Gastroesophageal sphincter (tissue), 4 donors: Measurements from ENCODE around the gene MAGEF1. TPM values are rescaled to one million over a fixed set of nuclear protein-coding genes. Genes with fewer than 3 reads are reported as not detected.

Experiments used
- ATAC-seq: fragments of 150-250 bp; one replicate; pipeline ENCODE4 v1.9.1; 2016; ENCODE audit warnings: mild to moderate bottlenecking, moderate library complexity
- H3K27ac ChIP-seq, 4 donors: fragments of 200-600 bp; sonication (generic) in 3 of 4; 1 replicate in 3 of 4; 2 replicates in 1 of 4; pipeline ENCODE4 v1.5.1; 2016 to 2019
- H3K27me3 ChIP-seq: fragments of 200-600 bp; sonication (generic); one replicate; pipeline ENCODE4 v1.5.1; 2019
- H3K36me3 ChIP-seq, 2 donors: fragments of 200-600 bp; sonication (generic); one replicate each; pipeline ENCODE4 v1.5.1; 2019; ENCODE audit warnings: control low read depth in 1 of 2
- H3K4me1 ChIP-seq, 3 donors: fragments of 200-600 bp; sonication (generic); 1 replicate in 2 of 3; 2 replicates in 1 of 3; pipeline ENCODE4 v1.5.1; 2016 to 2019; ENCODE audit warnings: control low read depth in 2 of 3
- H3K4me3 ChIP-seq, 2 donors: fragments of 200-600 bp; sonication (generic); one replicate each; pipeline ENCODE4 v1.5.1; 2019; ENCODE audit warnings: mild to moderate bottlenecking in 1 of 2, moderate library complexity in 1 of 2
- H3K9me3 ChIP-seq, 3 donors: fragments of 200-600 bp; sonication (generic); one replicate each; pipeline ENCODE4 v1.5.1; 2017 to 2019; ENCODE audit warnings: control low read depth in 2 of 3
- CTCF ChIP-seq, 4 experiments: fragments of 200-600 bp in 2 of 4; fragments of 450-650 bp in 2 of 4; sonication (generic) in 1 of 4; IDR thresholded peaks; one replicate each; pipeline ENCODE4 v1.5.1; 2017 to 2019; ENCODE audit warnings: antibody characterized with exemption in 4 of 4, mild to moderate bottlenecking in 2 of 4, moderate library complexity in 2 of 4
- EP300 ChIP-seq: sonication (generic); formaldehyde crosslinking; IDR thresholded peaks from one replicate; pipeline ENCODE4 v1.6.1; 2017; ENCODE audit warnings: antibody characterized with exemption, mild to moderate bottlenecking
- POLR2A ChIP-seq, 2 donors: fragments of 450-650 bp; IDR thresholded peaks; one replicate each; pipeline ENCODE4 v1.6.1; 2017; ENCODE audit warnings: antibody characterized with exemption in 2 of 2, mild to moderate bottlenecking in 2 of 2, moderate library complexity in 1 of 2
- POLR2AphosphoS5 ChIP-seq: sonication (generic); formaldehyde crosslinking; IDR thresholded peaks from one replicate; pipeline ENCODE4 v1.6.1; 2017; ENCODE audit warnings: antibody characterized with exemption
- WGBS, 2 donors: methylation state at CpG; one replicate each; pipeline ENCODE4 v1.1.5; 2018; ENCODE audit warnings: low coverage in 1 of 2; 5-methylcytosine and 5-hydroxymethylcytosine counted together
- total RNA-seq, 4 donors: library from RNA; depleted of rRNA; stranded (reverse); fragments of >200 nt; gene quantifications; one replicate each; pipeline ENCODE4 v1.1.0, GENCODE V29; 2016

The MAGEF1 gene
- total RNA-seq, 4 donors from 2014 or later = 36.9 to 47.8 (median 41.9) TPM

- no peak overlapping the region for H3K27ac ChIP-seq
- ATAC-seq = no peak
- TF ChIP-seq EP300 = no peak
- no peak for TF ChIP-seq CTCF (IDR thresholded peaks at IDR 0.05)
- no peak for TF ChIP-seq POLR2AphosphoS5
- no peak for TF ChIP-seq POLR2A (IDR thresholded peaks at IDR 0.05)
- no peak overlapping the region for H3K4me3 ChIP-seq
- no peaks in the 10 kb centered on the region for H3K9me3 ChIP-seq
- 92% methylated on average over 10 of the region's 16 CpGs; no CpG with 5 or more reads in 1 of the 2 donors for WGBS, 2 donors
- no peaks in the 10 kb centered on the region for H3K36me3 ChIP-seq
- no peaks in the 10 kb centered on the region for H3K27me3 ChIP-seq
- H3K4me1 ChIP-seq = peaks cover 0 to 72% (median 14%) of the 10 kb centered on the region in 3 donors
These were observed 21.5 kb downstream of the MAGEF1 start for GRCh38 chr3:184690192-184690883.

- 62 to 75% methylated on average over 2 to 6 of the region's 7 CpGs for WGBS, 2 donors
- Histone ChIP-seq H3K4me1 (peaks cover 0 to 64% (median 14%) of the 10 kb centered on the region in 3 donors), H3K4me3 (no peak overlapping the region), H3K27ac (peak overlapping the region in 3 of 4 donors; percentile 14 to 58 (median 54)), H3K36me3 (no peaks in the 10 kb centered on the region), H3K9me3 (no peaks in the 10 kb centered on the region), H3K27me3 (no peaks in the 10 kb centered on the region)
- TF ChIP-seq POLR2A (IDR thresholded peaks at IDR 0.05) (no peak), POLR2AphosphoS5 (no peak), EP300 (no peak), CTCF (IDR thresholded peaks at IDR 0.05) (no peak)
- ATAC-seq = no peak
These were observed 23.0 kb downstream of the MAGEF1 start for GRCh38 chr3:184688882-184689271.

GRCh38 chr3:184688251-184688881, 23.5 kb downstream of the MAGEF1 start:
- no peak overlapping the region for H3K4me3 ChIP-seq
- H3K9me3 ChIP-seq = no peaks in the 10 kb centered on the region
- TF ChIP-seq CTCF (IDR thresholded peaks at IDR 0.05) (no peak), POLR2AphosphoS5 (peak; percentile 21), POLR2A (IDR thresholded peaks at IDR 0.05) (no peak), EP300 (no peak)
- peaks cover 0 to 59% (median 14%) of the 10 kb centered on the region in 3 donors for H3K4me1 ChIP-seq
- H3K27me3 ChIP-seq = no peaks in the 10 kb centered on the region
- peak overlapping the region in 3 of 4 donors; percentile 42 to 58 (median 54) for H3K27ac ChIP-seq
- H3K36me3 ChIP-seq = no peaks in the 10 kb centered on the region
- 47% methylated on average over 4 of the region's 5 CpGs; no CpG with 5 or more reads in 1 of the 2 donors for WGBS, 2 donors
- peak; percentile 61 for ATAC-seq

- H3K27me3 ChIP-seq = no peaks in the 10 kb centered on the region
- H3K36me3 ChIP-seq = no peaks in the 10 kb centered on the region
- WGBS, 2 donors = 79% methylated on average over 5 of the region's 17 CpGs; no CpG with 5 or more reads in 1 of the 2 donors
- no peak for ATAC-seq
- H3K9me3 ChIP-seq = no peaks in the 10 kb centered on the region
- no peak overlapping the region for H3K4me3 ChIP-seq
- H3K4me1 ChIP-seq = peaks cover 0 to 51% (median 14%) of the 10 kb centered on the region in 3 donors
- peak overlapping the region in 3 of 4 donors; percentile 29 to 51 (median 44) for H3K27ac ChIP-seq
- TF ChIP-seq CTCF (IDR thresholded peaks at IDR 0.05) (no peak), POLR2A (IDR thresholded peaks at IDR 0.05) (no peak), POLR2AphosphoS5 (no peak), EP300 (no peak)
These were observed 24.4 kb downstream of the MAGEF1 start for GRCh38 chr3:184687363-184688015.
